Thyroid gland (tissue), 4 donors: ENCODE data around the gene TMC3.

Source experiments
- POLR2A ChIP-seq, 2 donors: fragments of 450-650 bp; IDR thresholded peaks; one replicate each; pipeline ENCODE4 v1.6.1; 2017; ENCODE audit warnings: antibody characterized with exemption in 2 of 2, mild to moderate bottlenecking in 2 of 2, moderate library complexity in 1 of 2
- TF ChIP-seq, protein P1 (sequence below), 6 experiments: fragments of 200-600 bp in 3 of 6; fragments of 450-650 bp in 3 of 6; sonication (generic) in 3 of 6; IDR thresholded peaks; one replicate each; pipeline ENCODE4 v1.5.1; 2016 to 2019; ENCODE audit warnings: antibody characterized with exemption in 6 of 6, mild to moderate bottlenecking in 2 of 6, inconsistent platforms in 1 of 6, moderate library complexity in 1 of 6

DNA sequence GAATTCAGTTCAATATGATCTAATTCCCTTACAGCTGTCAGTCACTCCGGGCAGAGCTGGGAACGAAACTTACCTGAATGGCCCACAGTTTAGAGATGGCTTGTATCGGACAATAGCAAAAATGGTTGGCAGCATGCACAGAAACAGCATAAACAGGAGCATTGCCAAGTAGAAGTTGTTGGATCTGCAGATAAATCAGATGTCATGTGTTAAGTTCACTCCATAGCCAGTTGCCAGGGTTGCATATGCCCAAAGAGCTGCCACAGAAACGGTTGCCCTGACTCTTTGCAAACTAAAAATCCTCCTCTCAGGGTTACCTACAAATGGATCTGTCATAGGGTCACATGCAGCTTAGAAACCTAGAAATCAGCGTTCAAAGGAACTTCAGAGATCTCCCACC is 34.7 kb downstream of the TMC3 start:
- TF ChIP-seq, protein P1, sequence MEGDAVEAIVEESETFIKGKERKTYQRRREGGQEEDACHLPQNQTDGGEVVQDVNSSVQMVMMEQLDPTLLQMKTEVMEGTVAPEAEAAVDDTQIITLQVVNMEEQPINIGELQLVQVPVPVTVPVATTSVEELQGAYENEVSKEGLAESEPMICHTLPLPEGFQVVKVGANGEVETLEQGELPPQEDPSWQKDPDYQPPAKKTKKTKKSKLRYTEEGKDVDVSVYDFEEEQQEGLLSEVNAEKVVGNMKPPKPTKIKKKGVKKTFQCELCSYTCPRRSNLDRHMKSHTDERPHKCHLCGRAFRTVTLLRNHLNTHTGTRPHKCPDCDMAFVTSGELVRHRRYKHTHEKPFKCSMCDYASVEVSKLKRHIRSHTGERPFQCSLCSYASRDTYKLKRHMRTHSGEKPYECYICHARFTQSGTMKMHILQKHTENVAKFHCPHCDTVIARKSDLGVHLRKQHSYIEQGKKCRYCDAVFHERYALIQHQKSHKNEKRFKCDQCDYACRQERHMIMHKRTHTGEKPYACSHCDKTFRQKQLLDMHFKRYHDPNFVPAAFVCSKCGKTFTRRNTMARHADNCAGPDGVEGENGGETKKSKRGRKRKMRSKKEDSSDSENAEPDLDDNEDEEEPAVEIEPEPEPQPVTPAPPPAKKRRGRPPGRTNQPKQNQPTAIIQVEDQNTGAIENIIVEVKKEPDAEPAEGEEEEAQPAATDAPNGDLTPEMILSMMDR (IDR thresholded peaks at IDR 0.05): no peak
- no peak for TF ChIP-seq POLR2A (IDR thresholded peaks at IDR 0.05)
